Stomach (tissue), 4 donors: Measurements from ENCODE around the gene SLC5A5.

Source experiments
- CTCF ChIP-seq, 7 experiments: fragments of 450-650 bp in 4 of 7; fragments of 200-600 bp in 3 of 7; sonication (generic) in 3 of 7; IDR thresholded peaks; one replicate each; pipeline ENCODE4 v1.5.1; 2016 to 2019; ENCODE audit warnings: antibody characterized with exemption in 7 of 7, control low read depth in 2 of 7, mild to moderate bottlenecking in 1 of 7
- EP300 ChIP-seq: sonication (generic); formaldehyde crosslinking; IDR thresholded peaks from one replicate; pipeline ENCODE4 v1.6.1; 2017; ENCODE audit warnings: antibody characterized with exemption
- POLR2A ChIP-seq, 4 donors: fragments of 450-650 bp; IDR thresholded peaks; one replicate each; pipeline ENCODE4 v1.6.1; 2016; ENCODE audit warnings: antibody characterized with exemption in 4 of 4, control low read depth in 2 of 4, mild to moderate bottlenecking in 1 of 4, moderate library complexity in 1 of 4
- POLR2AphosphoS5 ChIP-seq, 3 donors: sonication (generic); formaldehyde crosslinking; IDR thresholded peaks; one replicate each; pipeline ENCODE4 v1.6.1; 2016; ENCODE audit warnings: antibody characterized with exemption in 3 of 3

DNA sequence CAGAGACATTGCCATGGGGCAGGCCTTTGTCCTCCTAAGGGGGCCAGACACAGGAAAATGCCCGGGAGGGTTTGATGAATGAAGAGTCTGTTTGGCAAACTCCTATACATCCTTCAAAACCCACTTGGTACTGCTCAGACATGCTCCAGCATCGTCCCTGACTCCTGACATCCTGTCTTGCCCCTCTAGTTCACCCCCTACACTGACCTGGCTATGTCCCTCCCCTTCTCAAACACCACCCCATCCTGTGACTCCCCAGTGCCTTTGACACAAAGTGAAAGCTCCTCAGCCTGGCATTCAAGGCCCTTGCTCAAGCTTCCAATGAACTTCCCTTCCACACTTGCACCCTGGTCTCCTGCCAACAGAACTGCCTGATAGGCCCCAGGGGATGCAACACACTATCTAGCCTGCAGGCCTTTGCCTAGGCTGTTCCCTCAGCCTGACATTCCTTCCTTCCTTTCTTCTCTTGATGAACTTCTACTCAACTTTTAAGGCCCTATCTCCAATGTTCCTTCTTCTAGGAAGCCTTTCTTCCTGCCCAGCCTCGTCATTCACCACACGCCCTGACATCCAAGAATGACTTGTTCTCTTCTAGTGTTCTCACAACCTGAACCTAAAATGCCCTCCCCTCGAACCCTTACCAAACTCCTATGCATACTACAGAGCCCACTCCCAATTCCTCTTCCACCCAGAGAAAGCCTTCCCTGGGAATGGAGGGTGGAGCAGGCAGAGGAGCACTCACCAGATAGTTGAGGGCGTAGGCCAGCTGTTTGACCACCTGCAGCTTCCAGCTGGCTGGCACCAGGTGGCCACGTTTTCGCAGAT lies 36.4 kb upstream of the SLC5A5 start:
- TF ChIP-seq POLR2A (IDR thresholded peaks at IDR 0.05) (no peak), CTCF (IDR thresholded peaks at IDR 0.05) (no peak), EP300 (no peak), POLR2AphosphoS5 (IDR thresholded peaks at IDR 0.05) (no peak)
